ENCODE results near the gene CISTR. TPM values are rescaled to one million over a fixed set of nuclear protein-coding genes. Genes with fewer than 3 reads are reported as not detected.

CISTR gene
- total and polyA plus RNA-seq, 2 experiments from 2014 or later, result not detected

GRCh38 chr12:53709671-53710070, 42.1 kb downstream of the CISTR start:
- Histone ChIP-seq H3K27me3 (peaks cover 27% of the 10 kb centered on the region), H3K79me2 (no peaks in the 10 kb centered on the region), H3K9me2 (replicated peaks; ENCODE audit: insufficient read depth) (no peaks in the 10 kb centered on the region), H3K4me1 (ENCODE audit: insufficient read depth) (no peaks in the 10 kb centered on the region), H3K27ac (no peak overlapping the region), H4K20me1 (ENCODE audit: insufficient read depth, poor library complexity, severe bottlenecking) (no peaks in the 10 kb centered on the region), H3K4me2 (no peak overlapping the region), H3K9me3 (ENCODE audit: low read depth) (no peaks in the 10 kb centered on the region), H3K4me3 (no peak overlapping the region), H2AFZ (no peak overlapping the region), H3K36me3 (replicated peaks; ENCODE audit: insufficient read depth, low read depth) (no peaks in the 10 kb centered on the region)
- TF ChIP-seq CTCF (IDR thresholded peaks at IDR 0.05; ENCODE audit: poor library complexity), result no peak
- TF ChIP-seq EZH2phosphoT487 (IDR thresholded peaks at IDR 0.05; ENCODE audit: low read depth, severe bottlenecking, unreplicated experiment), result no peak
- no peak for TF ChIP-seq EZH2 (IDR thresholded peaks at IDR 0.05; ENCODE audit: borderline replicate concordance)
- DNase-seq (ENCODE audit: low spot score), result no peak
- WGBS (ENCODE audit: low lambda C conversion rate, missing lambda C conversion rate), result 73% methylated on average over 3 of the region's 4 CpGs

- Histone ChIP-seq H3K9me3 (ENCODE audit: low read depth) (no peaks in the 10 kb centered on the region), H2AFZ (no peak overlapping the region), H4K20me1 (ENCODE audit: insufficient read depth, poor library complexity, severe bottlenecking) (no peaks in the 10 kb centered on the region), H3K27ac (no peak overlapping the region), H3K4me3 (no peak overlapping the region), H3K79me2 (no peaks in the 10 kb centered on the region), H3K27me3 (peaks cover 53% of the 10 kb centered on the region), H3K4me2 (no peak overlapping the region), H3K4me1 (ENCODE audit: insufficient read depth) (no peaks in the 10 kb centered on the region), H3K36me3 (replicated peaks; ENCODE audit: insufficient read depth, low read depth) (no peaks in the 10 kb centered on the region), H3K9me2 (replicated peaks; ENCODE audit: insufficient read depth) (no peaks in the 10 kb centered on the region)
- 91% methylated on average over 1 of the region's 1 CpG for WGBS (ENCODE audit: low lambda C conversion rate, missing lambda C conversion rate)
- no peak for TF ChIP-seq EZH2phosphoT487 (IDR thresholded peaks at IDR 0.05; ENCODE audit: low read depth, severe bottlenecking, unreplicated experiment)
- TF ChIP-seq EZH2 (IDR thresholded peaks at IDR 0.05; ENCODE audit: borderline replicate concordance), result no peak
- no peak for TF ChIP-seq CTCF (IDR thresholded peaks at IDR 0.05; ENCODE audit: poor library complexity)
- DNase-seq (ENCODE audit: low spot score), result no peak
These were observed 45.7 kb downstream of the CISTR start for GRCh38 chr12:53706080-53706479.

- H3K9me2 ChIP-seq (replicated peaks; ENCODE audit: insufficient read depth), result no peaks in the 10 kb centered on the region
- no peaks in the 10 kb centered on the region for H3K4me1 ChIP-seq (ENCODE audit: insufficient read depth)
- no peak overlapping the region for H3K4me2 ChIP-seq
- 82% methylated on average over 4 of the region's 4 CpGs for WGBS (ENCODE audit: low lambda C conversion rate, missing lambda C conversion rate)
- peaks cover 76% of the 10 kb centered on the region for H3K27me3 ChIP-seq
- no peak overlapping the region for H3K4me3 ChIP-seq
- no peak overlapping the region for H2AFZ ChIP-seq
- TF ChIP-seq EZH2 (IDR thresholded peaks at IDR 0.05; ENCODE audit: borderline replicate concordance) (no peak), EZH2phosphoT487 (IDR thresholded peaks at IDR 0.05; ENCODE audit: low read depth, severe bottlenecking, unreplicated experiment) (no peak), CTCF (IDR thresholded peaks at IDR 0.05; ENCODE audit: poor library complexity) (no peak)
- DNase-seq (ENCODE audit: low spot score), result no peak
- no peaks in the 10 kb centered on the region for H3K36me3 ChIP-seq (replicated peaks; ENCODE audit: insufficient read depth, low read depth)
- H3K27ac ChIP-seq, result no peak overlapping the region
- H4K20me1 ChIP-seq (ENCODE audit: insufficient read depth, poor library complexity, severe bottlenecking), result no peaks in the 10 kb centered on the region
- no peaks in the 10 kb centered on the region for H3K79me2 ChIP-seq
- H3K9me3 ChIP-seq (ENCODE audit: low read depth), result no peaks in the 10 kb centered on the region
These were observed 48.0 kb downstream of the CISTR start for GRCh38 chr12:53703756-53704155.

Data from hepatocyte (in vitro differentiated cells).